HG02763 (cell line): Measurements from ENCODE around the gene UTP14C.
"Not testable (repeated sequence)": the region's sequence is repeated elsewhere in the genome, so short reads cannot be mapped to it uniquely, and the experiment has no call there.

Source experiments
- ATAC-seq: cut with Tn5 transposase; IDR thresholded peaks from one replicate; pipeline ENCODE4 v1.9.1; 2021; ENCODE audit warnings: mild to moderate bottlenecking, moderate library complexity; ENCODE audit not compliant: unreplicated experiment

Gene UTP14C

DNA sequence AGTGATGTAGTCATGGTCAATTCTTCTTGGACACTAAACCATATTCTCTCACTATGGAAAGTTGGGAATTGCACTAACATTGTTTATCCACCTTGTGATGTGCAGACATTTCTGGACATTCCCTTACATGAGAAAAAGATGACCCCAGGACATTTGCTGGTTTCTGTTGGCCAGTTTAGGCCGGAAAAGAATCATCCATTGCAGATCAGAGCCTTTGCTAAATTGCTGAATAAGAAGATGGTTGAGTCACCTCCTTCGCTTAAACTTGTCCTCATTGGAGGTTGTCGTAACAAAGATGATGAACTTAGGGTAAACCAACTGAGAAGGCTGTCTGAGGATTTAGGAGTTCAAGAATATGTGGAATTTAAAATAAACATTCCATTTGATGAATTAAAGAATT lies at the start of gene UTP14C:
Gene UTP14C, plus strand, starts transcription at position 211 of the 400 bp plus-strand sequence. CDS start 4,114 bp downstream, outside the sequence.
- no peak for ATAC-seq

DNA sequence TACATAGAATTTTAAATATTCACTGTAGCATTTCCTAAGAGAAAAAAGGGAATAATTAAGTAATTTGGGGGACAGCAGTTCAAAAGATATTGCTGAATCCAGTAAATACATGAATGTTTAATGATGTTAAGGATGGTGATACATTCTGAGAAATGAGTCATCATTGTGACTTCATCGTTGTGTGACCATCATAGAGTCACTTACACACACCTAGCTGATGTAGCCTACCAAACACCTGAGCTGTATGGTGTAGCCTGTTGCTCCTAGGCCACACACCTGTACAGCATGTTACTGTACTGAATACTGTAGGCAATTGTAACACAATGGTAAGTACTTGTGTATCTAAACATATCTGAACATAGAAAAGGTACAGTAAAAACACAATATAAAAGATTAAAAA lies 48.1 kb upstream of the UTP14C start:
- ATAC-seq = no peak

DNA sequence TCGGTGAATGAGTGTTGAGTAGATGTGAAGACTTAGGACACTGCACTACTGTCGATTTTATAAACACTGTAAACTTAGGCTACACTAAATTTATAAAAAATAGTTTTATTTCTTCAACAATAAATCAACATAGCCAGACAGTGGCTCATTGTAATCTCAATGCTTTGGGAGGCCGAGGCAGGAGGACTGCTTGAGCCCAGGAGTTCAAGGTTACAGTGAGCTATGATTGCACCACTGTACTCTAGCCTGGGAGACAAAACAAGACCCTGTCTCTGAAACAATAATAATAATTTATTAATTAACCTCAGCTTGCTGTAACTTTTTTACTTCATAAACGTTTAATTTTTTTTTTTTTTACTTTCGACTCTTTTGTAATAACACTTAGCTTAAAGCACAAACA lies 47.6 kb upstream of the UTP14C start:
- no peak for ATAC-seq

GRCh38 chr13:51977625-51978024 lies 46.9 kb upstream of the UTP14C start:
- ATAC-seq = no peak

DNA sequence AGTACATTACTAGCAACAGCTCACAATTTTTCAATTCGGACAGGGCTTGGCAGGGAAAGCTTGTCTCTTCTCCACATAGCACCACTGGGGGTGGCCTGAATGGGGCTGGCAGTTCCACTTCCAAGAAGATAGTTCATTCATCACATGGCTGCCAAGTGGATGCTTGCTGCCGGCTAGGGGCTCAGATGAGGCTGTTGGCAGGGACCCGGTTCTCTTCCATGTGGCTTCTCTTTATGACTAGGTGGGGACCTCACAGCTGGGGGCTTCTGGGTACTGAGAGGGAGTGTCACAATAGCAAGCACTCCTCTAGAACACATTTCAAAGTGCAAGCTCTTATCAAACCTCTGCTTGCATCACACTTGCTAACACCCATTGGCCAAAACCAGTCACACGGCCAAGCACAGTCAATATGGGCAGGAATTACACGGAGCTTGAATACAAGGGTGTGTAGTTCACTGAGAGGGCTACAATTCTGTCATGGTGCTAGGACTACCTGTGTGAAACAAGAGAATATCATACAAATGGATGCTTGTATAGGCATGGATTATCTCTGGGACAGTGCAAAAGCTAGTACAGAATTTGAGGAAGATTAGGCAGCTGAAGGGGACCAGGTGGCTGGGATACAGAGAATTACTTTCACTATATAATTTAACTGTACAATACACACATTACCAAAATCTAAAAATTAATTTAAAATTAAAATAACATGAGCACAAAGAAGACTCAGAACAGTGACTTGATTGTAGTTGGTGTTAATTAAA lies 45.5 kb upstream of the UTP14C start:
- ATAC-seq = no peak

DNA sequence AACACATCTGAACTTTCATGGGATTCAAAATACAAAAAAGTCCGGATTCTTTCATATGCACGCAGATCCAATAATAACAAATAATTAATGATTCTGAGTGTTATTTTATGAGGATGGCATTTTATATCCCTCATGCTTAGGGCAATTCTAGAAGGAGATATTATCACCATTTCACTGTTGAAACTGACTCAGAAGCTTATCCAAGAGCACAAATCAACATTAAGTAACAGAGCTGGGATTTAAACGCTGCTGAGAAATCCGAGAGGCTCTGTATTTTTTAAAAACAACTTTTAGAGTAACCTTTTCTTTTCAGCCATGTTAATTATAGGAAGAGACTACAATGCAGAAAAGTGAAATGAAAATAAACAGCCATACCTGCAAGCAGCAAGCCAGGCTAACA lies 43.6 kb upstream of the UTP14C start:
- ATAC-seq = no peak

GRCh38 chr13:51981355-51981754 lies 43.1 kb upstream of the UTP14C start:
- no peak for ATAC-seq

GRCh38 chr13:51983292-51983691 lies 41.2 kb upstream of the UTP14C start:
- not testable (repeated sequence) for ATAC-seq

- ATAC-seq = not testable (repeated sequence)
Measured at GRCh38 chr13:51984904-51985303, 39.6 kb upstream of the UTP14C start.

DNA sequence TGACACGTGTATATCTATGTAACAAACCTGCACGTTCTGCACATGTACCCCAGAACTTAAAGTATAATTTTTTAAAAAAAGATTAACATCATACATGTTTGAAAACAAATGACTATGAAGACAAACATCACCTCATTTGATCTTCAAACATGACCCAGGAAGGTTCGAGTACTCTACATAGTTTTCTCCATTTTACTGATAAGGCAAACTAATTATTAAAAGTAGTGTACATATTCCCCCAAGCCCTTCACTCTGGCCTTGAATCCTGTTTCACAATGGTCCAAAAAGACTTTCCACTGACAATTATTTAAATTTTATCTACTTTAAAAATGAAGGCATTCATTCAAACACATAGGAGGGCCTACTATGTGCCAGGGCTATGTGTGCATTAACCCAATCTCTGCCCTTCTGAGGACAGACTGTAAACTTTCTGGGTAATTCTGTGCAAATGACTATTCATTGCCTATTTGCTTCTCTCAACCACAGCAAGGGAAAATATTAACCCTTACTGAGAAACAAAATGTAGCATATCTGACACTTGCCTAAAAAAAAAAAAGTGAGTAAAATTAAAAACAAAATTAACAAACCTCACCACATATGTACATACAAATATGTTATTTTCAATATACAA lies 35.4 kb upstream of the UTP14C start:
- no peak for ATAC-seq

DNA sequence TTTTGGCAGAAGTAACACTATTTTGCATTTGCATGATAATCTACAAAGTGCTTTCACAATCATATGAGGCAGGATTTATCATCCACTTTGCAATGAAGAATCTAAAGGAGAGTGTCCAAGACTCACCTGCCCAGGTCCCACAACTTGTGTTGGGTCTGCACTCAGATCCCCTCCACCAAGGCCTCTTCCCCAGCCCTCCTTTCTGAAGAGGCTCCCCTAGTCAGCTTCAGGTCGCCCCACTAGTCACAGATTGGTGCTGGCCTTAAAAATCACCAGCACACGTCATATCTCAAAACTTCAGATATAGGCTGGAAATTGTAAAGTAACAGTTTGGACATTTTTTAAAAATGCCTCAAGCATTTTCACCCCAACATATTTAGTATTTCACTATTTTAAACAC lies 30.8 kb upstream of the UTP14C start:
- ATAC-seq = no peak

DNA sequence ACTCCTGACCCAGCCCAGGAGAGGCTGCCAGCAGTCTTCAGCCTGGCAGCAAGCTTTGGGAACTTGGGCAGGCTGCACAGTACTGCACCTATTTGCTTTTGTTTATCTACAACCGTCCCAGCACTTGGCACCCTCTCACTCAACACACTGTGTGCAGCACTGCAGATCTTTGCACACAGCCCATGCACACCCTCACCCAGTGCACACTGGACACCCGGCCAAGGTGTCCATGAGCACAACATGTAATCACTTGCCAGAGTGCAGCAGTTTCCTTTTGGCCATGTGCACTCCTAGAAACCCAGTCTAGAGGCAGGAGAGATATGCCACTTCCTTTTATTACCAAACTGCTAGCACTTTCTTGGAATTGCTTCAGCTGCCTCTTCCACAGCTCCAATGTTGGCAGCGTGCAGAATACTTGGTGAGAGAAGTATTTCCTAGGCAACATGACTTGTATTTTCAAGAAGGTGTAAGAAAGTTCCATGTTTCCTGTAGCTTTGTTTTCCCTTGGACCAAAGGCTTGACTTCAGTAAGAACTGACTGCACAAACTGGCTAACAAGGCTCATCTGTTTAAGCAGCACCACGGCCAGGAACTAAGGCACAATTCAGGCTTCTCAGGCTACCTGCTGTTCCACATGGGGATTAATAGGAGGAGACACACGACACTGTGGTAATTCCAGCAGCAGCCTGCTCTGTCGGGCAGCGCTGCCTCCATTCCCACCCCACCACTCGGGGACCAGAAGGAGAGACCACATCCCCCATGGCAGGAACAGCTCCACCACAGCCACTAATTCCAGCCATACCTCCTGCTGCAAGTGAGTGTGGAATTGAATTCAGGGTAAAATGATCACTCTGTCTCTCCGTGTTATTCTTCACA lies 28.6 kb upstream of the UTP14C start:
- ATAC-seq = no peak

DNA sequence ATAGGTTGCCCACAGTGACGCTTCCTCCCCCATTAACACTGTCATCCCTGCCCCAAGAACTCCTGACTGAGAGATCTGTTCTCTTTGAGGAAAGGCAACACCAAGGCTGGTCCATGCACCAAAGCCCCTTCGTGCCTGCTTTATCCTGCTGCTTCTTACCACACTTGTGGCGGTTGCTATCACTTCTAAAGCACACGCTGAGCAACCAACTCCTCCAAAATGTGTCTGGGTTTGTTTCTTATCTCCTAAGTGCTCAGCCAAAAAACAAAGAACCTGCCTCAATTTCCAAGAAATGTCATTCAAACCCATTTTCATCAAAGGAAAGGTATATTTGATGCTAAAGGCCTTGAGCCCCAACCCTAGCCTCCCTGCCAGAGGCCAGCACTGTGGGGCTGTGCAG lies 27.9 kb upstream of the UTP14C start:
- ATAC-seq = no peak

- no peak for ATAC-seq
Measured at GRCh38 chr13:51997186-51997585, 27.3 kb upstream of the UTP14C start.

DNA sequence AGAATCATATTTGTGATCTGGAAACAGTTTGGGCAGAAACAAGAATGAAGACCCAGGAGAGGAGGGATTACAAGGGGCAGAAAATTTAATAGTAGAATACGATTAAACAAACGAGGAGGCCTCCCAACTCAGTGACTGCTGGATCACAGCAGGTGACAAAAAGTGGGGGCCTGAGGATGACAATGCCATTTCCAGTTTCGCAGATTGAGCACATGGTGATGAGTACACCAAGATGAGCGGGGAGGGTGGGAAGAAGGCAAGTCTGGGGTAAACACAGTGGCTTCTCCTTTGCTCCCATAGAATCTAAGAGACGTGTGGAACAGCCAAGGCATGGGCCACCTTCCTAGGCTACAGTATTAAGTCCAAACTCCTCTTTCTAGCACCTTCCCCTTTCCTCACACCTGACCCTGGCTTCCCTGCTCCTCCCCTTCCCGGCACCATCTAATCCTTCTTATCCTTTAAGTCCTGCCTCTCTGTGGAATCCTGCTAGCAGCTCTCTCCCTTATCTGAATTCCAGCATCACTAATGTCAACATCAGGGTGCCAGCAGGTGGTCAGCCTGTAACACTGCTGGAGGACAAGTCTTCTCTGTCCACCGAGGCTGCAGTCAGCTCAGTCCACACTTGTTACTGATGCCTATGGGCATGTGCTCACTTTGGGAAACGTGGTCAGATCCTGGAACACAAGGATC lies 26.7 kb upstream of the UTP14C start:
- ATAC-seq = no peak

GRCh38 chr13:51998723-51999509 lies 25.6 kb upstream of the UTP14C start:
- no peak for ATAC-seq

GRCh38 chr13:51999510-51999911 lies 25.0 kb upstream of the UTP14C start:
- ATAC-seq = no peak

- no peak for ATAC-seq
Measured at GRCh38 chr13:51999921-52000320, 24.6 kb upstream of the UTP14C start.

GRCh38 chr13:52001120-52001731 lies 23.3 kb upstream of the UTP14C start:
- no peak for ATAC-seq

DNA sequence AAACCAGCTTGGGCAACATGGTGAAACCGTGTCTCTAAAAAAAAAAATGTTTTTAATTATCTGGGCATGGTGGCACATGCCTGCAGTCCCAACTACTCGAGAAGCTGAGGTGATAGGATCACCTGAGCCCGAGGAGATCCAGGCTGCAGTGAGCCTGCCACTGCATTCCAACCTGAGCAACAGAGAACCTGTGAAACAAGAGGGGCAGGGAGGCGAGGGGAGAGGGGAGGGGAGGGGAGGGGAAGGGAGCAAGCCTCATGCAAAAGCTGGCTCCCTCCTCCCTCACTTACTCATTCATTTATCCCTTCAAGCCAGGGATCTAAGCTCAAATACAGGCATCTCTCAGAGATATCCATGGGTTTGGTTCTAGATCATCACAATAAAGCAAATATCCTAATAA lies 22.1 kb upstream of the UTP14C start:
- no peak for ATAC-seq
